HPDE6-E6E7 (cell line): Measurements from ENCODE around the gene TSPAN8.
"Not testable (repeated sequence)": the region's sequence is repeated elsewhere in the genome, so short reads cannot be mapped to it uniquely, and the experiment has no call there.

Experiments used
- DNase-seq: peaks from one replicate; pipeline ENCODE4 v3.0.0; 2011; ENCODE audit warnings: missing footprints; ENCODE audit errors: extremely low spot score

The TSPAN8 gene

GRCh38 chr12:71164568-71165197 lies 6.9 kb upstream of the TSPAN8 start:
- DNase-seq = no peak

- no peak for DNase-seq
Measured at GRCh38 chr12:71164166-71164565, 6.4 kb upstream of the TSPAN8 start.

GRCh38 chr12:71162832-71163763 lies 5.3 kb upstream of the TSPAN8 start:
- DNase-seq = no peak

- no peak for DNase-seq
Measured at GRCh38 chr12:71161591-71161990, 3.8 kb upstream of the TSPAN8 start.

GRCh38 chr12:71160585-71160984 lies 2.8 kb upstream of the TSPAN8 start:
- DNase-seq = no peak

GRCh38 chr12:71159878-71160277 lies 2.1 kb upstream of the TSPAN8 start:
- DNase-seq = no peak

GRCh38 chr12:71159264-71159663 lies 1.5 kb upstream of the TSPAN8 start:
- DNase-seq = no peak

GRCh38 chr12:71158361-71158882 lies 623 bp upstream of the TSPAN8 start:
- DNase-seq = no peak

- DNase-seq = no peak
Measured at GRCh38 chr12:71155225-71155624, 2.6 kb downstream of the TSPAN8 start.

- no peak for DNase-seq
Measured at GRCh38 chr12:71152851-71153250, 4.9 kb downstream of the TSPAN8 start.

GRCh38 chr12:71150041-71150440 lies 7.8 kb downstream of the TSPAN8 start:
- DNase-seq = not testable (repeated sequence)

- no peak for DNase-seq
Measured at GRCh38 chr12:71144682-71145081, 13.1 kb downstream of the TSPAN8 start.

GRCh38 chr12:71142956-71143355 lies 14.8 kb downstream of the TSPAN8 start:
- no peak for DNase-seq

- DNase-seq = no peak
Measured at GRCh38 chr12:71142016-71142415, 15.8 kb downstream of the TSPAN8 start.

GRCh38 chr12:71141378-71141926 lies 16.3 kb downstream of the TSPAN8 start:
- DNase-seq = no peak

- DNase-seq = no peak
Measured at GRCh38 chr12:71139153-71139735, 18.6 kb downstream of the TSPAN8 start.

- DNase-seq = no peak
Measured at GRCh38 chr12:71138011-71138410, 19.8 kb downstream of the TSPAN8 start.

GRCh38 chr12:71135812-71136176 lies 22.0 kb downstream of the TSPAN8 start:
- no peak for DNase-seq

GRCh38 chr12:71135077-71135811 lies 22.6 kb downstream of the TSPAN8 start:
- DNase-seq = no peak

- no peak for DNase-seq
Measured at GRCh38 chr12:71134405-71134804, 23.4 kb downstream of the TSPAN8 start.

GRCh38 chr12:71130521-71131069 lies 27.2 kb downstream of the TSPAN8 start:
- no peak for DNase-seq
